Ovary (tissue), 9 donors: ENCODE results near the gene DIP2C. TPM values are rescaled to one million over a fixed set of nuclear protein-coding genes. Genes with fewer than 3 reads are reported as not detected.

Source experiments
- DNase-seq, 5 donors: peaks; one replicate each; pipeline ENCODE4 v3.0.0-alpha.2; 2019 to 2020
- H3K27ac ChIP-seq, 2 donors: fragments of 200-600 bp; one replicate each; pipeline versions ENCODE4 v1.5.1 to v1.8.0; 2019 to 2022
- H3K27me3 ChIP-seq: fragments of 200-600 bp; one replicate; pipeline ENCODE4 v1.8.0; 2022
- H3K36me3 ChIP-seq: fragments of 200-600 bp; sonication (generic); one replicate; pipeline ENCODE4 v1.5.1; 2019
- H3K4me1 ChIP-seq: one replicate; pipeline ENCODE4 v1.8.1; 2013; ENCODE audit warnings: mild to moderate bottlenecking, moderate library complexity; ENCODE audit not compliant: insufficient read depth
- H3K4me3 ChIP-seq: fragments of 200-600 bp; sonication (generic); one replicate; pipeline ENCODE4 v1.5.1; 2017
- H3K9me3 ChIP-seq, 2 donors: fragments of 200-600 bp in 1 of 2; sonication (generic) in 1 of 2; one replicate each; pipeline versions ENCODE4 v1.5.1 to v1.8.1; 2013 to 2019; ENCODE audit warnings: mild to moderate bottlenecking in 1 of 2, moderate library complexity in 1 of 2
- CTCF ChIP-seq, 3 donors: fragments of 450-650 bp in 2 of 3; fragments of 200-600 bp in 1 of 3; IDR thresholded peaks; one replicate each; pipeline versions ENCODE4 v1.5.1 to v1.8.0; 2016 to 2022; ENCODE audit warnings: antibody characterized with exemption in 3 of 3, mild to moderate bottlenecking in 1 of 3
- EP300 ChIP-seq: sonication (generic); formaldehyde crosslinking; IDR thresholded peaks from one replicate; pipeline ENCODE4 v1.6.1; 2017; ENCODE audit warnings: antibody characterized with exemption
- POLR2A ChIP-seq: fragments of 450-650 bp; IDR thresholded peaks from one replicate; pipeline ENCODE4 v1.6.1; 2017; ENCODE audit warnings: antibody characterized with exemption, mild to moderate bottlenecking, moderate library complexity
- WGBS, 3 donors: extraction: QIAGEN DNeasy Blood & Tissue Kit in 1 of 3; methylation state at CpG; one replicate each; pipeline versions ENCODE4 v1.1.5 to v1.1.7; 2013 to 2017; 5-methylcytosine and 5-hydroxymethylcytosine counted together
- intact Hi-C, 4 donors: fragments of 100-400 bp; cut with DNase I; formaldehyde crosslinking; loops; one replicate each; pipeline versions ENCODE4 v1.11.0 to v1.15.1; 2022 to 2023
- polyA plus RNA-seq, 2 donors: library from polyadenylated mRNA; stranded (reverse); fragments of 200-250 nt in 1 of 2; fragments of 350-450 nt in 1 of 2; fragmentation: Illumina TruSeq in 1 of 2; extraction: RNeasy Lipid Tissue Mini Kit (QIAGEN cat#74804) in 1 of 2; gene quantifications; one replicate each; pipeline ENCODE4 v1.2.3, GENCODE V29; 2013 to 2014
- total RNA-seq, 7 donors: library from RNA; depleted of rRNA in 2 of 7; stranded (reverse); fragments of >200 nt in 2 of 7; fragmentation: NEBNext Ultra II Directional in 3 of 7; extraction: Animal tissue kit (Norgen Biotek cat#: 25700) in 3 of 7; gene quantifications; one replicate each; pipeline versions ENCODE4 v1.1.0 to v1.2.4, GENCODE V29; 2016 to 2023
- donor health status: DM: no; HTN: no; CAD: no; lungs with moderate emphysema.
- donor health status: DM: no; HTN: no; CAD: no.
- donor health status: Bipolar disorder and iron deficiency.
- donor health status: DM: yes; HTN: yes; CAD: no.
- donor health status: DM: no; HTN: no; CAD: no.
- donor health status: DM: yes; HTN: yes; CAD: no.

DIP2C gene
- total and polyA plus RNA-seq, 9 donors, result 10.1 to 29.4 (median 22.2) TPM

- no peak for DNase-seq
- no peak overlapping the region for H3K4me3 ChIP-seq
- 93 to 95% (median 94%) methylated on average over 10 of the region's 10 CpGs for WGBS, 3 donors
- no peaks in the 10 kb centered on the region for H3K27me3 ChIP-seq
- intact Hi-C loops, result no loop called here
- H3K36me3 ChIP-seq, result no peaks in the 10 kb centered on the region
- H3K9me3 ChIP-seq, result no peaks in the 10 kb centered on the region
- peaks cover 5% of the 10 kb centered on the region for H3K4me1 ChIP-seq
- TF ChIP-seq POLR2A (no peak), CTCF (IDR thresholded peaks at IDR 0.05) (no peak)
- H3K27ac ChIP-seq, result no peak overlapping the region
Measured at GRCh38 chr10:320771-321170, 368.7 kb downstream of the DIP2C start.

GRCh38 chr10:317926-318325 is 371.5 kb downstream of the DIP2C start:
- peaks cover 5% of the 10 kb centered on the region for H3K4me1 ChIP-seq
- intact Hi-C loops, result no loop called here
- no peaks in the 10 kb centered on the region for H3K36me3 ChIP-seq
- H3K27me3 ChIP-seq, result no peaks in the 10 kb centered on the region
- 95 to 97% (median 96%) methylated on average over 12 of the region's 12 CpGs for WGBS, 3 donors
- no peak overlapping the region for H3K4me3 ChIP-seq
- DNase-seq, result no peak
- TF ChIP-seq CTCF (IDR thresholded peaks at IDR 0.05) (no peak), EP300 (no peak), POLR2A (no peak)
- H3K27ac ChIP-seq, result no peak overlapping the region
- no peaks in the 10 kb centered on the region for H3K9me3 ChIP-seq

GRCh38 chr10:317271-317769 is 372.1 kb downstream of the DIP2C start:
- Histone ChIP-seq H3K4me3 (no peak overlapping the region), H3K27me3 (no peaks in the 10 kb centered on the region), H3K36me3 (no peaks in the 10 kb centered on the region), H3K27ac (no peak overlapping the region), H3K4me1 (peaks cover 5% of the 10 kb centered on the region), H3K9me3 (no peaks in the 10 kb centered on the region)
- WGBS, 3 donors, result 39 to 46% (median 40%) methylated on average over 11 of the region's 11 CpGs
- DNase-seq, result no peak
- intact Hi-C loops, result no loop called here
- TF ChIP-seq EP300 (no peak), CTCF (IDR thresholded peaks at IDR 0.05) (no peak), POLR2A (no peak)

- intact Hi-C loops, result no loop called here
- WGBS, 3 donors, result 87 to 90% (median 89%) methylated on average over 6 of the region's 6 CpGs
- H3K9me3 ChIP-seq, result no peaks in the 10 kb centered on the region
- H3K4me3 ChIP-seq, result no peak overlapping the region
- peaks cover 5% of the 10 kb centered on the region for H3K4me1 ChIP-seq
- no peaks in the 10 kb centered on the region for H3K27me3 ChIP-seq
- no peak overlapping the region for H3K27ac ChIP-seq
- DNase-seq, result no peak
- TF ChIP-seq POLR2A, result no peak
- TF ChIP-seq CTCF (IDR thresholded peaks at IDR 0.05), result no peak
- no peak for TF ChIP-seq EP300
- H3K36me3 ChIP-seq, result no peaks in the 10 kb centered on the region
Measured at GRCh38 chr10:316390-316789, 373.1 kb downstream of the DIP2C start.
